DND-41 (cell line): ENCODE measurements around the gene USP20.

Source experiments
- ATAC-seq: fragments of 200-7000 bp; cut with Tn5 transposase; 3 replicates; pipeline ENCODE4 v1.9.1; 2021; ENCODE audit warnings: low read depth; ENCODE audit not compliant: insufficient read depth
- DNase-seq: peaks from one replicate; pipeline ENCODE4 v3.0.0-alpha.2; 2020
- H2AFZ ChIP-seq: 2 replicates; pipeline ENCODE4 v1.6.0; 2012; ENCODE audit warnings: low read depth, low read length
- H3K27ac ChIP-seq: 2 replicates; pipeline ENCODE4 v1.5.1; 2012; ENCODE audit warnings: low read length, inconsistent platforms
- H3K27me3 ChIP-seq: fragments of 200-600 bp; sonication (generic); 2 replicates; pipeline ENCODE4 v1.6.0; 2012; ENCODE audit warnings: low read length, mild to moderate bottlenecking, inconsistent platforms; ENCODE audit not compliant: insufficient read depth, poor library complexity
- H3K36me3 ChIP-seq: 2 replicates; pipeline ENCODE4 v1.5.1; 2012; ENCODE audit warnings: low read length, inconsistent platforms; ENCODE audit not compliant: insufficient read depth
- H3K4me1 ChIP-seq: 2 replicates; pipeline ENCODE4 v1.5.1; 2012; ENCODE audit warnings: mild to moderate bottlenecking, low read length; ENCODE audit not compliant: insufficient read depth
- H3K4me2 ChIP-seq: 2 replicates; pipeline ENCODE4 v1.6.0; 2012; ENCODE audit warnings: mild to moderate bottlenecking, moderate library complexity, low read length, inconsistent platforms; ENCODE audit not compliant: insufficient read depth
- H3K4me3 ChIP-seq, 2 experiments: fragments of 200-600 bp in 1 of 2; shearing (Covaris generic) in 1 of 2; 2 replicates each; pipeline ENCODE4 v1.5.1; 2012 to 2016; ENCODE audit warnings: inconsistent platforms in 2 of 2, low read length in 2 of 2, mild to moderate bottlenecking in 2 of 2, low read depth in 1 of 2, moderate library complexity in 1 of 2
- H3K79me2 ChIP-seq: 2 replicates; pipeline ENCODE4 v1.6.0; 2012; ENCODE audit warnings: low read length, inconsistent platforms; ENCODE audit not compliant: insufficient read depth
- H3K9ac ChIP-seq: 2 replicates; pipeline ENCODE4 v1.6.0; 2012; ENCODE audit warnings: low read depth, mild to moderate bottlenecking, inconsistent platforms, low read length, moderate library complexity
- H3K9me3 ChIP-seq: 2 replicates; pipeline ENCODE4 v1.5.1; 2012; ENCODE audit warnings: low read length, moderate library complexity, mild to moderate bottlenecking, inconsistent platforms; ENCODE audit not compliant: insufficient read depth, severe bottlenecking
- H4K20me1 ChIP-seq: 2 replicates; pipeline ENCODE4 v1.6.0; 2012; ENCODE audit warnings: low read length; ENCODE audit not compliant: insufficient read depth
- EZH2 ChIP-seq: IDR thresholded peaks from 3 replicates; pipeline ENCODE4 v1.6.1; 2012; ENCODE audit warnings: borderline replicate concordance, low read depth, mild to moderate bottlenecking, moderate library complexity, low read length, inconsistent platforms; ENCODE audit not compliant: severe bottlenecking
- TF ChIP-seq, protein P1 (sequence below): IDR thresholded peaks from 2 replicates; pipeline ENCODE4 v1.5.1; 2012; ENCODE audit warnings: borderline replicate concordance, low read length, moderate library complexity, mild to moderate bottlenecking; ENCODE audit not compliant: poor library complexity, severe bottlenecking; ENCODE audit errors: extremely low read depth

The USP20 gene

DNA sequence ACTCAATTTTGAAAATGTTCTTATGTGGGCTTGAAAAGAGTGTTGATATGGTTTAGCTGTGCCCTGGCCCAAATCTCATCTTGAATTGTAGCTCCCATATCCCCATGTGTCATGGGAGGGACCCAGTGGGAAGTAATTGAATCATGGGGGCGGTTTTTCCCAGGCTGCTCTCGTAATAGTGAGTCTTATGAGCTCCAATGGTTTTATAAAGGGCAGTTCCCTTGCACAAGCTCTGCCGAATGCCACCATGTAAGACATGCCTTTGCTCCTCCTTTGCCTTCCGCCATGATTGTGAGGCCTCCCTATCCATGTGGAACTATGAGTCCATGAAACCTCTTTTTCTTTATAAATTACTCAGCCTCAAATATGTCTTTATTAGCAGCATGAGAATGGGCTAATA lies 71.0 kb downstream of the USP20 start:
- no peak overlapping the region for H2AFZ ChIP-seq
- DNase-seq = no peak
- no peak overlapping the region for H3K9ac ChIP-seq
- no peak for TF ChIP-seq EZH2
- TF ChIP-seq, protein P1, sequence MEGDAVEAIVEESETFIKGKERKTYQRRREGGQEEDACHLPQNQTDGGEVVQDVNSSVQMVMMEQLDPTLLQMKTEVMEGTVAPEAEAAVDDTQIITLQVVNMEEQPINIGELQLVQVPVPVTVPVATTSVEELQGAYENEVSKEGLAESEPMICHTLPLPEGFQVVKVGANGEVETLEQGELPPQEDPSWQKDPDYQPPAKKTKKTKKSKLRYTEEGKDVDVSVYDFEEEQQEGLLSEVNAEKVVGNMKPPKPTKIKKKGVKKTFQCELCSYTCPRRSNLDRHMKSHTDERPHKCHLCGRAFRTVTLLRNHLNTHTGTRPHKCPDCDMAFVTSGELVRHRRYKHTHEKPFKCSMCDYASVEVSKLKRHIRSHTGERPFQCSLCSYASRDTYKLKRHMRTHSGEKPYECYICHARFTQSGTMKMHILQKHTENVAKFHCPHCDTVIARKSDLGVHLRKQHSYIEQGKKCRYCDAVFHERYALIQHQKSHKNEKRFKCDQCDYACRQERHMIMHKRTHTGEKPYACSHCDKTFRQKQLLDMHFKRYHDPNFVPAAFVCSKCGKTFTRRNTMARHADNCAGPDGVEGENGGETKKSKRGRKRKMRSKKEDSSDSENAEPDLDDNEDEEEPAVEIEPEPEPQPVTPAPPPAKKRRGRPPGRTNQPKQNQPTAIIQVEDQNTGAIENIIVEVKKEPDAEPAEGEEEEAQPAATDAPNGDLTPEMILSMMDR = no peak
- peaks cover 5% of the 10 kb centered on the region; the same call in 1 of the 2 replicates for H3K4me1 ChIP-seq
- H3K27me3 ChIP-seq = no peaks in the 10 kb centered on the region
- no peak for ATAC-seq
- peaks cover 92% of the 10 kb centered on the region for H3K36me3 ChIP-seq
- H3K4me2 ChIP-seq = no peak overlapping the region
- H4K20me1 ChIP-seq = no peaks in the 10 kb centered on the region
- H3K27ac ChIP-seq = peak overlapping the region; percentile 40; the same call in 1 of the 2 replicates
- H3K79me2 ChIP-seq = peaks cover 41% of the 10 kb centered on the region
- no peak overlapping the region for H3K4me3 ChIP-seq
- H3K9me3 ChIP-seq = no peaks in the 10 kb centered on the region

DNA sequence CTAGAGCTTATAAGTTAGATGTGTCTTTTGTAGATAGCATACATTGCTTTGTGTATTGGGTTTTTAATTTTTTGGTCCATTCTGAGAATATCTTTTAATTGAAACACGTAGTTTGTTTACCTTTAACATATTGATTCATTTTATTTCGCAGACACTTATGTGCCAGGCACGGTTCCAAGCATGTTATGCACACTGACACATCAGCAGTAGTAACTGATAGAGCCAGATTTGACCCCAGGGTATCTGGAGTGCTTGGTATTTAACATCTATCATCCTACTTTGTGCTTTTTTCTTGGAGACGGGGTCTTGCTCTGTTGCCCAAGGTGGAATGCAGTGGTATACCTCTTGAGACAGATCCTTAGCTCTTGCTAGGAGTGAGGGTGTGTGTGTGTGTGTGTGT lies 71.9 kb downstream of the USP20 start:
- ATAC-seq (peak; percentile 27; the same call in 1 of the 3 replicates), DNase-seq (no peak)
- Histone ChIP-seq H3K9me3 (no peaks in the 10 kb centered on the region), H4K20me1 (no peaks in the 10 kb centered on the region), H3K27ac (peak overlapping the region; percentile 18), H3K4me1 (no peaks in the 10 kb centered on the region), H3K9ac (no peak overlapping the region), H3K4me3 (no peak overlapping the region), H3K4me2 (no peak overlapping the region), H3K27me3 (no peaks in the 10 kb centered on the region), H3K79me2 (peaks cover 41% of the 10 kb centered on the region), H3K36me3 (peaks cover 92% of the 10 kb centered on the region), H2AFZ (no peak overlapping the region)
- TF ChIP-seq, protein P1 = no peak
- no peak for TF ChIP-seq EZH2

DNA sequence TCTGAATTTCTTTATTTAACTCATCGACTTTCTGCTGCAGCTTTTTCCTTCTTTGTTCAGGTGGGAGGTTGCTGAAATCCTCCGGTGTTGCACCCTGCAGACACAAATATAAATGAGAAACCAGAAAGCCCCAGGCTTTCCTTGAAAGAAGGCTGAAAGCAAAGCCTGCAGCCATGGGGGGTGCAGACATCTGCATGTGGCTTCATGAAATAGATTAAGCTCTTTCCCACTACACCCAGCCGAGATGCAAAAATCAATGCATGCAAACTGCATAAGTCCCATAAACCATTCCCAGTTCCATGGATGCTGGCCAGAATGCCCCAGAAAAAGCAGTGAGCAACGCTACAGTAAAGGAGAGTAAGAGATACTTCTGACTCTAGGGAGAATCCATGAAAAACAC lies 73.6 kb downstream of the USP20 start:
- H3K36me3 ChIP-seq = peaks cover 88% of the 10 kb centered on the region
- H4K20me1 ChIP-seq = no peaks in the 10 kb centered on the region
- H2AFZ ChIP-seq = no peak overlapping the region
- no peak overlapping the region for H3K9ac ChIP-seq
- peaks cover 41% of the 10 kb centered on the region for H3K79me2 ChIP-seq
- no peaks in the 10 kb centered on the region for H3K4me1 ChIP-seq
- no peaks in the 10 kb centered on the region for H3K9me3 ChIP-seq
- ATAC-seq (no peak), DNase-seq (no peak)
- H3K27ac ChIP-seq = peak overlapping the region; percentile 57
- H3K4me2 ChIP-seq = no peak overlapping the region
- no peaks in the 10 kb centered on the region for H3K27me3 ChIP-seq
- H3K4me3 ChIP-seq = no peak overlapping the region
- TF ChIP-seq EZH2 = no peak
- TF ChIP-seq, protein P1 = no peak

DNA sequence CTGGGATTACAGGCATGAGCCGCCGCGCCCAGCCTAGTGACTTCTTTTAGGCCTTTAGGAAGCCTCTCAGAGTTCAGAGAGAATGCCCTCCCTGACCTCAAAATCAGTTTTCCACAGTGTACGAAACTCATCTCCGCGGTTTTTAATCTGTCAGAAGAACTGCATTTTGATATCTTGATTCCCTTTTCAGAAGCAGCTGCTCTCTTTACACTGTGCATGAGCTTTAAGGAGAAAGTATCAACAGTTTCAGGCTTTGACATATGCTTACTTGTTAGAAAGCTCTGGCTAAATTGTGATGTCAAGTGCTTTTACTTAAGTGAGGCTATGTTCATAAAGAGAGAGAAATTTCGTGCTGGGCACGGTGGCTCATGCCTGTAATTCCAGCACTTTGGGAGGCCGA lies 74.6 kb downstream of the USP20 start:
- H3K4me3 ChIP-seq = no peak overlapping the region
- no peak overlapping the region for H3K9ac ChIP-seq
- no peak overlapping the region for H2AFZ ChIP-seq
- H3K27ac ChIP-seq = no peak overlapping the region; the same call in 1 of the 2 replicates
- ATAC-seq (no peak), DNase-seq (no peak)
- H3K27me3 ChIP-seq = no peaks in the 10 kb centered on the region
- peaks cover 84% of the 10 kb centered on the region for H3K36me3 ChIP-seq
- peaks cover 45% of the 10 kb centered on the region for H3K79me2 ChIP-seq
- no peak for TF ChIP-seq EZH2
- TF ChIP-seq, protein P1 = no peak
- no peak overlapping the region for H3K4me2 ChIP-seq
- no peaks in the 10 kb centered on the region for H3K9me3 ChIP-seq
- no peaks in the 10 kb centered on the region for H4K20me1 ChIP-seq
- H3K4me1 ChIP-seq = no peaks in the 10 kb centered on the region
